ENCODE data around the gene POM121. TPM values are rescaled to one million over a fixed set of nuclear protein-coding genes. Genes with fewer than 3 reads are reported as not detected.
"Not testable (repeated sequence)": the region's sequence is repeated elsewhere in the genome, so short reads cannot be mapped to it uniquely, and the experiment has no call there.

The POM121 gene
- polyA plus RNA-seq, 3 donors = 3.4 to 18.8 (median 5.1) TPM

- H3K4me1 ChIP-seq (ENCODE audit: control insufficient read depth in 1 of 2, insufficient read depth in 2 of 2, low read length in 2 of 2); H3K27me3 Mint-ChIP-seq (ENCODE audit: low read depth in 3 of 3); H3K4me3 ChIP-seq (replicated peaks in 1 of 3; ENCODE audit: low read depth in 2 of 3, low read length in 3 of 3); H3K9ac ChIP-seq (ENCODE audit: insufficient read depth, low read length, poor library complexity, severe bottlenecking); H3K9me3 Mint-ChIP-seq; H3K9me3 ChIP-seq (replicated peaks in 1 of 2; ENCODE audit: control insufficient read depth in 1 of 2, insufficient read depth in 1 of 2, low read length in 2 of 2); H2AFZ ChIP-seq (ENCODE audit: insufficient read depth, low read depth, low read length, poor library complexity, severe bottlenecking); H3K4me3 Mint-ChIP-seq; H3K4me2 ChIP-seq (replicated peaks; ENCODE audit: extremely low read depth, low read length, poor library complexity, severe bottlenecking); DNase-seq; H3K4me1 Mint-ChIP-seq; H3K27me3 ChIP-seq (ENCODE audit: control insufficient read depth in 2 of 2, insufficient read depth in 2 of 2, low read length in 2 of 2); H4K20me1 ChIP-seq (ENCODE audit: insufficient read depth, low read length); intact Hi-C loops (cut with micrococcal nuclease); H3K27ac ChIP-seq (ENCODE audit: low read depth in 1 of 2, low read length in 2 of 2): not testable (repeated sequence)
- H3K36me3 Mint-ChIP-seq = peaks cover 33 to 61% of the 10 kb centered on the region in 2 donors
- no CpG with 5 or more reads among the region's 4 CpGs for WGBS (ENCODE audit: insufficient coverage)
- peak overlapping the region in 5 of 7 donors; percentile 55 to 75 (median 63) for H3K27ac Mint-ChIP-seq
- H3K36me3 ChIP-seq (replicated peaks in 1 of 2; ENCODE audit: control insufficient read depth in 1 of 2, insufficient read depth in 2 of 2, low read length in 2 of 2) = peaks cover 18 to 60% of the 10 kb centered on the region in 2 donors
- H3K79me2 ChIP-seq (ENCODE audit: insufficient read depth, low read length) = peaks cover 16% of the 10 kb centered on the region
Measured at GRCh38 chr7:72891750-72892149, 33.1 kb upstream of the POM121 start.

GRCh38 chr7:72904740-72905139 lies 20.2 kb upstream of the POM121 start:
- H2AFZ ChIP-seq (ENCODE audit: insufficient read depth, low read depth, low read length, poor library complexity, severe bottlenecking); H4K20me1 ChIP-seq (ENCODE audit: insufficient read depth, low read length); H3K27me3 ChIP-seq (ENCODE audit: control insufficient read depth in 2 of 2, insufficient read depth in 2 of 2, low read length in 2 of 2); H3K4me3 Mint-ChIP-seq; H3K4me2 ChIP-seq (replicated peaks; ENCODE audit: extremely low read depth, low read length, poor library complexity, severe bottlenecking); H3K27ac ChIP-seq (ENCODE audit: low read depth in 1 of 2, low read length in 2 of 2); H3K4me1 ChIP-seq (ENCODE audit: control insufficient read depth in 1 of 2, insufficient read depth in 2 of 2, low read length in 2 of 2); DNase-seq; H3K9ac ChIP-seq (ENCODE audit: insufficient read depth, low read length, poor library complexity, severe bottlenecking); intact Hi-C loops (cut with micrococcal nuclease); H3K27me3 Mint-ChIP-seq (ENCODE audit: low read depth in 3 of 3); H3K9me3 ChIP-seq (replicated peaks in 1 of 2; ENCODE audit: control insufficient read depth in 1 of 2, insufficient read depth in 1 of 2, low read length in 2 of 2); H3K4me1 Mint-ChIP-seq; H3K4me3 ChIP-seq (replicated peaks in 1 of 3; ENCODE audit: low read depth in 2 of 3, low read length in 3 of 3): not testable (repeated sequence)
- whole genome bisulfite sequencing (ENCODE audit: insufficient coverage) = no CpG with 5 or more reads among the region's 6 CpGs
- Histone ChIP-seq H3K79me2 (ENCODE audit: insufficient read depth, low read length) (peaks cover 42% of the 10 kb centered on the region), H3K36me3 (replicated peaks in 1 of 2; ENCODE audit: control insufficient read depth in 1 of 2, insufficient read depth in 2 of 2, low read length in 2 of 2) (peaks cover 30 to 79% of the 10 kb centered on the region in 2 donors)
- Mint-ChIP-seq H3K9me3 (peaks cover 5 to 17% (median 9%) of the 10 kb centered on the region in 7 donors), H3K27ac (peak overlapping the region in 2 of 7 donors; percentile 13 to 70), H3K36me3 (peaks cover 61 to 93% of the 10 kb centered on the region in 2 donors)

DNA sequence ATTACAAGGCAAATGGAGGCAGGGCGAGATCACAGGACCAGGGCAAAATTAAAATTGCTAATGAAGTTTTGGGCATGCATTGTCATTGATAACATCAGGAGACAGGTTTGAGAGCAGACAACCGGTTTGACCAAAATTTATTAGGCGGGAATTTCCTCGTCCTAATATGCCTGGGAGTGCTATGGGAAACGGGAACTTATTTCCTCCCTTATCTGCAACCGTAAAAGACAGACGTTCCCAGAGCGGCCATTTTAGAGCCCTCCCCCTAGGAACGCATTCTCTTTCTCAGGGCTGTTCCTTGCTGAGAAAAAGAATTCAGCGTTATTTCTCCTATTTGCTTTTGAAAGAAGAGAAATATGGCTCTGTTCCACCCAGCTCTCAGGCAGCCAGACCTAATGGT lies 16.5 kb upstream of the POM121 start:
- H3K27ac Mint-ChIP-seq; H3K9me3 Mint-ChIP-seq; H3K27me3 ChIP-seq (ENCODE audit: control insufficient read depth in 2 of 2, insufficient read depth in 2 of 2, low read length in 2 of 2); DNase-seq; H3K27ac ChIP-seq (ENCODE audit: low read depth in 1 of 2, low read length in 2 of 2); H3K9ac ChIP-seq (ENCODE audit: insufficient read depth, low read length, poor library complexity, severe bottlenecking); H3K9me3 ChIP-seq (replicated peaks in 1 of 2; ENCODE audit: control insufficient read depth in 1 of 2, insufficient read depth in 1 of 2, low read length in 2 of 2); H3K4me2 ChIP-seq (replicated peaks; ENCODE audit: extremely low read depth, low read length, poor library complexity, severe bottlenecking); intact Hi-C loops (cut with micrococcal nuclease); H2AFZ ChIP-seq (ENCODE audit: insufficient read depth, low read depth, low read length, poor library complexity, severe bottlenecking); H3K4me3 ChIP-seq (replicated peaks in 1 of 3; ENCODE audit: low read depth in 2 of 3, low read length in 3 of 3); H3K4me3 Mint-ChIP-seq; H3K27me3 Mint-ChIP-seq (ENCODE audit: low read depth in 3 of 3): not testable (repeated sequence)
- Mint-ChIP-seq H3K36me3 (peaks cover 56 to 75% of the 10 kb centered on the region in 2 donors), H3K4me1 (peaks cover 15% of the 10 kb centered on the region)
- Histone ChIP-seq H4K20me1 (ENCODE audit: insufficient read depth, low read length) (peaks cover 15% of the 10 kb centered on the region), H3K4me1 (ENCODE audit: control insufficient read depth in 1 of 2, insufficient read depth in 2 of 2, low read length in 2 of 2) (peaks cover 11 to 17% of the 10 kb centered on the region in 2 donors), H3K36me3 (replicated peaks in 1 of 2; ENCODE audit: control insufficient read depth in 1 of 2, insufficient read depth in 2 of 2, low read length in 2 of 2) (peaks cover 26 to 57% of the 10 kb centered on the region in 2 donors), H3K79me2 (ENCODE audit: insufficient read depth, low read length) (peaks cover 41% of the 10 kb centered on the region)
- WGBS (ENCODE audit: insufficient coverage) = 100% methylated on average over 2 of the region's 10 CpGs

DNA sequence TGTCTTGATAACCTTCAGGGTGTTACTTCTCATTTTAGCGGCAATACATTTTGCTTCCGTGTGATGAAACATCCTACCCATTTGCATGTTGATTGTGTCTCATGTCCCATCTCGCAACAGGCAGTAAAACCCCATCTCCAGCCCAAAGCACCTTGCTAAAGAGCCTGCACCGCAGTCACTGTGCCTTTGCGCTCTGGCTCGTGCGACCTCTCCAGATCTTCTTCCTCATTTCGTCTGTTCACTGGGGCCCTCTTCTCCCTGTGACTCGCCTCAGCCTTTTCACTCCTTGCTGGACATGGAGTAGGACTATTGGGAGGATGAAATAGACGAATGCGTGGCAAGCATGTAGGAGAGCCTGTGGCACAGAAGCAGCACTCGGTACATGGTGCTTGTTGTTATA lies 13.5 kb upstream of the POM121 start:
- H3K4me3 Mint-ChIP-seq, H3K9me3 Mint-ChIP-seq: not testable (repeated sequence)
- intact Hi-C loops (cut with micrococcal nuclease) = loop anchor here in 1 of 2 donors (10.0 kb wide), 1 partner anchor 87 kb away; the partner anchor contains the start of gene TYW1B

More for the DNA sequence above, 13.5 kb upstream of the POM121 start:
- DNase-seq = peak; percentile 21 to 59 (median 32)
- H3K27me3 ChIP-seq (ENCODE audit: control insufficient read depth in 2 of 2, insufficient read depth in 2 of 2, low read length in 2 of 2); H3K4me3 ChIP-seq (replicated peaks in 1 of 3; ENCODE audit: low read depth in 2 of 3, low read length in 3 of 3); H2AFZ ChIP-seq (ENCODE audit: insufficient read depth, low read depth, low read length, poor library complexity, severe bottlenecking); H3K27me3 Mint-ChIP-seq (ENCODE audit: low read depth in 3 of 3); H3K4me2 ChIP-seq (replicated peaks; ENCODE audit: extremely low read depth, low read length, poor library complexity, severe bottlenecking); H3K9ac ChIP-seq (ENCODE audit: insufficient read depth, low read length, poor library complexity, severe bottlenecking); H3K9me3 ChIP-seq (replicated peaks in 1 of 2; ENCODE audit: control insufficient read depth in 1 of 2, insufficient read depth in 1 of 2, low read length in 2 of 2): not testable (repeated sequence)
- H3K27ac Mint-ChIP-seq = peak overlapping the region in 6 of 7 donors; percentile 25 to 83 (median 64)
- H3K4me1 Mint-ChIP-seq = peaks cover 17% of the 10 kb centered on the region
- Histone ChIP-seq H4K20me1 (ENCODE audit: insufficient read depth, low read length) (peaks cover 28% of the 10 kb centered on the region), H3K79me2 (ENCODE audit: insufficient read depth, low read length) (peaks cover 39% of the 10 kb centered on the region), H3K36me3 (replicated peaks in 1 of 2; ENCODE audit: control insufficient read depth in 1 of 2, insufficient read depth in 2 of 2, low read length in 2 of 2) (peaks cover 18 to 46% of the 10 kb centered on the region in 2 donors), H3K4me1 (ENCODE audit: control insufficient read depth in 1 of 2, insufficient read depth in 2 of 2, low read length in 2 of 2) (peaks cover 11 to 17% of the 10 kb centered on the region in 2 donors), H3K27ac (ENCODE audit: low read depth in 1 of 2, low read length in 2 of 2) (peak overlapping the region in 1 of 2 donors; percentile 56)
- no CpG with 5 or more reads among the region's 12 CpGs for WGBS (ENCODE audit: insufficient coverage)
- peaks cover 47 to 67% of the 10 kb centered on the region in 2 donors for H3K36me3 Mint-ChIP-seq
